Breast epithelium (tissue), 3 donors: ENCODE results near the gene DES.

Experiments
- POLR2AphosphoS5 ChIP-seq, 3 donors: sonication (generic); formaldehyde crosslinking; IDR thresholded peaks; one replicate each; pipeline ENCODE4 v1.6.1; 2017; ENCODE audit warnings: antibody characterized with exemption in 3 of 3
- TF ChIP-seq, protein P1 (sequence below), 3 donors: fragments of 450-650 bp; IDR thresholded peaks; one replicate each; pipeline ENCODE4 v1.5.1; 2016 to 2017; ENCODE audit warnings: antibody characterized with exemption in 3 of 3, mild to moderate bottlenecking in 3 of 3, moderate library complexity in 3 of 3

DNA sequence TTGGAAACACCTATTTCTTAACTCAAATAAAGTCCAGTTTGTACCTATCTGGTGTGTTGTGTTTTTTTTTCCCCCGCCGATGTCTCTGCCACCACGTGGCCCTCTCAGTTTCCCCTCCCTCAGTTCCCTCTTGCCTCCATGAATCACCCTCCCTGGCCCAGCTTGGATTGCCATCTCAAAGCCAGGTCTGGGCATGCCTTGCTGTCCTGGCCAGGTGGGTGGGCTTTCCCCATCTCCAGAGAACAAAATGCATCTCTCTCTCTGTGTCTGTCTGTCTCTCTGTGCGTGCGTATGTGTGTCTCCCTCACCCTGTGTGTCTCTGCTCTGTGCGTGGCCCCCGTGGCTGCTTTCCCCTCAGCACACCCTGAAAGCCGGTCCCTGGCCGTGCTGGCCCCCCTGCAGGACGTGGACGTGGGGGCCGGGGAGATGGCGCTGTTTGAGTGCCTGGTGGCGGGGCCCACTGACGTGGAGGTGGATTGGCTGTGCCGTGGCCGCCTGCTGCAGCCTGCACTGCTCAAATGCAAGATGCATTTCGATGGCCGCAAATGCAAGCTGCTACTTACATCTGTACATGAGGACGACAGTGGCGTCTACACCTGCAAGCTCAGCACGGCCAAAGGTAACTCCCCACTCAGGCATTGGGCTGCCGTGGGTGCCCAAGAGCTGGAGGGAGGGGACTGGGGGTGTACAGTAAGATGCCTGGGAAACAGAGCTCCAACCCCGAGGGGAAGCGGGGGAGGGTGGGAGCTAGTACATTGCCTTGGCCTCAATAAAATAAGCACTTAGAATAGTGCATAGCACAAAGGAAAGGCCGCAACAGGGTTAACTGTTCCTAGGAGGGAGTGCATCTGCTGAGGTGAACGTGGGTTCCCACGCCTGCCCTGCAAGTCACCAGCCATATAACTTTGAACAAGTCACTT, 48.9 kb downstream of the DES start:
- TF ChIP-seq, protein P1, sequence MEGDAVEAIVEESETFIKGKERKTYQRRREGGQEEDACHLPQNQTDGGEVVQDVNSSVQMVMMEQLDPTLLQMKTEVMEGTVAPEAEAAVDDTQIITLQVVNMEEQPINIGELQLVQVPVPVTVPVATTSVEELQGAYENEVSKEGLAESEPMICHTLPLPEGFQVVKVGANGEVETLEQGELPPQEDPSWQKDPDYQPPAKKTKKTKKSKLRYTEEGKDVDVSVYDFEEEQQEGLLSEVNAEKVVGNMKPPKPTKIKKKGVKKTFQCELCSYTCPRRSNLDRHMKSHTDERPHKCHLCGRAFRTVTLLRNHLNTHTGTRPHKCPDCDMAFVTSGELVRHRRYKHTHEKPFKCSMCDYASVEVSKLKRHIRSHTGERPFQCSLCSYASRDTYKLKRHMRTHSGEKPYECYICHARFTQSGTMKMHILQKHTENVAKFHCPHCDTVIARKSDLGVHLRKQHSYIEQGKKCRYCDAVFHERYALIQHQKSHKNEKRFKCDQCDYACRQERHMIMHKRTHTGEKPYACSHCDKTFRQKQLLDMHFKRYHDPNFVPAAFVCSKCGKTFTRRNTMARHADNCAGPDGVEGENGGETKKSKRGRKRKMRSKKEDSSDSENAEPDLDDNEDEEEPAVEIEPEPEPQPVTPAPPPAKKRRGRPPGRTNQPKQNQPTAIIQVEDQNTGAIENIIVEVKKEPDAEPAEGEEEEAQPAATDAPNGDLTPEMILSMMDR (IDR thresholded peaks at IDR 0.05), result no peak
- TF ChIP-seq POLR2AphosphoS5 (IDR thresholded peaks at IDR 0.05), result no peak
